Uterus (tissue), 2 donors: ENCODE results near the gene METTL2A.

Experiments
- POLR2A ChIP-seq, 2 donors: fragments of 450-650 bp; IDR thresholded peaks; one replicate each; pipeline ENCODE4 v1.6.1; 2016; ENCODE audit warnings: antibody characterized with exemption in 2 of 2, mild to moderate bottlenecking in 1 of 2, moderate library complexity in 1 of 2
- TF ChIP-seq, protein P1 (sequence below), 4 experiments: fragments of 200-600 bp in 2 of 4; fragments of 450-650 bp in 2 of 4; sonication (generic) in 2 of 4; IDR thresholded peaks; one replicate each; pipeline ENCODE4 v1.5.1; 2016 to 2019; ENCODE audit warnings: antibody characterized with exemption in 4 of 4, mild to moderate bottlenecking in 2 of 4, moderate library complexity in 1 of 4

DNA sequence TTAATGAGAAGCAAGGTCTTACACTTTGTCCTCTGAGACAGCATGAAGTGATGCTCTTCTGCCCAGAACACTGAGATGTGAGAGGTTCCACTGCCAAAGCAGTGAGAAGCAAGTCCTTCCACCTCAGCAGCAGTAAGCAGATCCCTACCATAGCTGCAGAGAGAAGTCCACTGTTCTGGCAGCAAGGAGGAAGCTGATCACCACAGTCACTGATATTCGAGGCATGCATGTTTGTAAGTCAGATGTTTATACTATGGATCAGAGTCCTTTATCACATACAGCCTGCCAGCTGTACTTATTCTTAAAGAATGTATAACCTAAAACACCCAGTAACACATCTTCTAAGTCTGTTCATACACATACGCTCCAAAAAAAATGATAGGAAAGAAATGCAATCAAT lies 18.2 kb upstream of the METTL2A start:
- TF ChIP-seq, protein P1, sequence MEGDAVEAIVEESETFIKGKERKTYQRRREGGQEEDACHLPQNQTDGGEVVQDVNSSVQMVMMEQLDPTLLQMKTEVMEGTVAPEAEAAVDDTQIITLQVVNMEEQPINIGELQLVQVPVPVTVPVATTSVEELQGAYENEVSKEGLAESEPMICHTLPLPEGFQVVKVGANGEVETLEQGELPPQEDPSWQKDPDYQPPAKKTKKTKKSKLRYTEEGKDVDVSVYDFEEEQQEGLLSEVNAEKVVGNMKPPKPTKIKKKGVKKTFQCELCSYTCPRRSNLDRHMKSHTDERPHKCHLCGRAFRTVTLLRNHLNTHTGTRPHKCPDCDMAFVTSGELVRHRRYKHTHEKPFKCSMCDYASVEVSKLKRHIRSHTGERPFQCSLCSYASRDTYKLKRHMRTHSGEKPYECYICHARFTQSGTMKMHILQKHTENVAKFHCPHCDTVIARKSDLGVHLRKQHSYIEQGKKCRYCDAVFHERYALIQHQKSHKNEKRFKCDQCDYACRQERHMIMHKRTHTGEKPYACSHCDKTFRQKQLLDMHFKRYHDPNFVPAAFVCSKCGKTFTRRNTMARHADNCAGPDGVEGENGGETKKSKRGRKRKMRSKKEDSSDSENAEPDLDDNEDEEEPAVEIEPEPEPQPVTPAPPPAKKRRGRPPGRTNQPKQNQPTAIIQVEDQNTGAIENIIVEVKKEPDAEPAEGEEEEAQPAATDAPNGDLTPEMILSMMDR (IDR thresholded peaks at IDR 0.05), result no peak
- TF ChIP-seq POLR2A (IDR thresholded peaks at IDR 0.05), result no peak
